ENCODE results near the gene KLHL29.

GRCh38 chr2:23351388-23352141 is 33.4 kb upstream of the KLHL29 start:
- TF ChIP-seq, protein P1, sequence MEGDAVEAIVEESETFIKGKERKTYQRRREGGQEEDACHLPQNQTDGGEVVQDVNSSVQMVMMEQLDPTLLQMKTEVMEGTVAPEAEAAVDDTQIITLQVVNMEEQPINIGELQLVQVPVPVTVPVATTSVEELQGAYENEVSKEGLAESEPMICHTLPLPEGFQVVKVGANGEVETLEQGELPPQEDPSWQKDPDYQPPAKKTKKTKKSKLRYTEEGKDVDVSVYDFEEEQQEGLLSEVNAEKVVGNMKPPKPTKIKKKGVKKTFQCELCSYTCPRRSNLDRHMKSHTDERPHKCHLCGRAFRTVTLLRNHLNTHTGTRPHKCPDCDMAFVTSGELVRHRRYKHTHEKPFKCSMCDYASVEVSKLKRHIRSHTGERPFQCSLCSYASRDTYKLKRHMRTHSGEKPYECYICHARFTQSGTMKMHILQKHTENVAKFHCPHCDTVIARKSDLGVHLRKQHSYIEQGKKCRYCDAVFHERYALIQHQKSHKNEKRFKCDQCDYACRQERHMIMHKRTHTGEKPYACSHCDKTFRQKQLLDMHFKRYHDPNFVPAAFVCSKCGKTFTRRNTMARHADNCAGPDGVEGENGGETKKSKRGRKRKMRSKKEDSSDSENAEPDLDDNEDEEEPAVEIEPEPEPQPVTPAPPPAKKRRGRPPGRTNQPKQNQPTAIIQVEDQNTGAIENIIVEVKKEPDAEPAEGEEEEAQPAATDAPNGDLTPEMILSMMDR (conservative IDR thresholded peaks at IDR 0.05; ENCODE audit: low read depth in 2 of 2), result peak; percentile 76 to 87
- TF ChIP-seq, protein P2, sequence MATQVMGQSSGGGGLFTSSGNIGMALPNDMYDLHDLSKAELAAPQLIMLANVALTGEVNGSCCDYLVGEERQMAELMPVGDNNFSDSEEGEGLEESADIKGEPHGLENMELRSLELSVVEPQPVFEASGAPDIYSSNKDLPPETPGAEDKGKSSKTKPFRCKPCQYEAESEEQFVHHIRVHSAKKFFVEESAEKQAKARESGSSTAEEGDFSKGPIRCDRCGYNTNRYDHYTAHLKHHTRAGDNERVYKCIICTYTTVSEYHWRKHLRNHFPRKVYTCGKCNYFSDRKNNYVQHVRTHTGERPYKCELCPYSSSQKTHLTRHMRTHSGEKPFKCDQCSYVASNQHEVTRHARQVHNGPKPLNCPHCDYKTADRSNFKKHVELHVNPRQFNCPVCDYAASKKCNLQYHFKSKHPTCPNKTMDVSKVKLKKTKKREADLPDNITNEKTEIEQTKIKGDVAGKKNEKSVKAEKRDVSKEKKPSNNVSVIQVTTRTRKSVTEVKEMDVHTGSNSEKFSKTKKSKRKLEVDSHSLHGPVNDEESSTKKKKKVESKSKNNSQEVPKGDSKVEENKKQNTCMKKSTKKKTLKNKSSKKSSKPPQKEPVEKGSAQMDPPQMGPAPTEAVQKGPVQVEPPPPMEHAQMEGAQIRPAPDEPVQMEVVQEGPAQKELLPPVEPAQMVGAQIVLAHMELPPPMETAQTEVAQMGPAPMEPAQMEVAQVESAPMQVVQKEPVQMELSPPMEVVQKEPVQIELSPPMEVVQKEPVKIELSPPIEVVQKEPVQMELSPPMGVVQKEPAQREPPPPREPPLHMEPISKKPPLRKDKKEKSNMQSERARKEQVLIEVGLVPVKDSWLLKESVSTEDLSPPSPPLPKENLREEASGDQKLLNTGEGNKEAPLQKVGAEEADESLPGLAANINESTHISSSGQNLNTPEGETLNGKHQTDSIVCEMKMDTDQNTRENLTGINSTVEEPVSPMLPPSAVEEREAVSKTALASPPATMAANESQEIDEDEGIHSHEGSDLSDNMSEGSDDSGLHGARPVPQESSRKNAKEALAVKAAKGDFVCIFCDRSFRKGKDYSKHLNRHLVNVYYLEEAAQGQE (IDR thresholded peaks at IDR 0.05; ENCODE audit: unreplicated experiment), result no peak
- 0 out of 2 replicates have a peak, but pooled peaks have one; percentile 18 for TF ChIP-seq POLR2AphosphoS5 (IDR thresholded peaks at IDR 0.05; ENCODE audit: low read depth)
- TF ChIP-seq ZNF331 (CRISPR knock-in tag; IDR thresholded peaks at IDR 0.05; ENCODE audit: low read depth), result no peak
- TF ChIP-seq CREB1 (CRISPR knock-in tag; IDR thresholded peaks at IDR 0.05; ENCODE audit: low read depth), result 0 out of 2 replicates have a peak, but pooled peaks have one; percentile 50
- no peak for TF ChIP-seq JUNB (IDR thresholded peaks at IDR 0.05; ENCODE audit: unreplicated experiment)
- no peak for TF ChIP-seq EZH2 (IDR thresholded peaks at IDR 0.05; ENCODE audit: low read depth, unreplicated experiment)
- TF ChIP-seq ZNF114 (CRISPR knock-in tag; IDR thresholded peaks at IDR 0.05), result no peak
- TF ChIP-seq EZH2phosphoT487 (IDR thresholded peaks at IDR 0.05; ENCODE audit: unreplicated experiment), result no peak
- no peak for TF ChIP-seq ETS1 (IDR thresholded peaks at IDR 0.05)
